Measurements from ENCODE around the gene CNN3. TPM values are rescaled to one million over a fixed set of nuclear protein-coding genes. Genes with fewer than 3 reads are reported as not detected.

Gene CNN3
- total and polyA plus RNA-seq, 12 donors, result 28.0 to 108 (median 62.5) TPM

DNA sequence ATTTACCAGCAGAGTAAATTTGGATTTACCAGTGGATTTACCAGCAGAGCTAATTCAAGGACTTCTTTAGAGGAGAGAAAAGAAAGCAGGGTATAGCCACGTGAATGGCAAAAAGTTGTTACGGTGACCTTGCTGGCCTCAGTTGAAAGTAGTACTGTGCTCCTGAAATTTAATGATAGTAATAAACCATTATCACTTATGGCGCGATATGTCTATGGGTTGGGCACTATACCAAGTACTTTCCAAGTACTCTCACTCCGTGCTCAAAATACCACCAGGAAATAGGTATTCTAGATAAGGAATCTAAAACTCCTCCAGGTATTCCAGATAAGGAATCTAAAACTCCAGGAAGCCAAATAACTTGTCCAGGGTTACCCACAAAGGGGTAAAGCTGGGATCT is 70.9 kb downstream of the CNN3 start:
- intact Hi-C loops (cut with DNase I), result loop anchor here in 5 of 10 donors (5.0 to 10.0 kb wide), 3 partner anchors 69 to 379 kb away; partner anchors contain the start of genes CNN3 (in 3 of the 5) and RWDD3 (in 2 of the 5)
- no peak overlapping the region for H3K4me3 ChIP-seq
- 71 to 86% methylated on average over 5 of the region's 5 CpGs for WGBS, 2 donors
- no peaks in the 10 kb centered on the region for H3K9me3 ChIP-seq
- H3K27ac ChIP-seq, result no peak overlapping the region
- no peaks in the 10 kb centered on the region for H3K36me3 ChIP-seq
- no peaks in the 10 kb centered on the region for H3K27me3 ChIP-seq
- ATAC-seq (no peak), DNase-seq (no peak)
- TF ChIP-seq, protein P1, sequence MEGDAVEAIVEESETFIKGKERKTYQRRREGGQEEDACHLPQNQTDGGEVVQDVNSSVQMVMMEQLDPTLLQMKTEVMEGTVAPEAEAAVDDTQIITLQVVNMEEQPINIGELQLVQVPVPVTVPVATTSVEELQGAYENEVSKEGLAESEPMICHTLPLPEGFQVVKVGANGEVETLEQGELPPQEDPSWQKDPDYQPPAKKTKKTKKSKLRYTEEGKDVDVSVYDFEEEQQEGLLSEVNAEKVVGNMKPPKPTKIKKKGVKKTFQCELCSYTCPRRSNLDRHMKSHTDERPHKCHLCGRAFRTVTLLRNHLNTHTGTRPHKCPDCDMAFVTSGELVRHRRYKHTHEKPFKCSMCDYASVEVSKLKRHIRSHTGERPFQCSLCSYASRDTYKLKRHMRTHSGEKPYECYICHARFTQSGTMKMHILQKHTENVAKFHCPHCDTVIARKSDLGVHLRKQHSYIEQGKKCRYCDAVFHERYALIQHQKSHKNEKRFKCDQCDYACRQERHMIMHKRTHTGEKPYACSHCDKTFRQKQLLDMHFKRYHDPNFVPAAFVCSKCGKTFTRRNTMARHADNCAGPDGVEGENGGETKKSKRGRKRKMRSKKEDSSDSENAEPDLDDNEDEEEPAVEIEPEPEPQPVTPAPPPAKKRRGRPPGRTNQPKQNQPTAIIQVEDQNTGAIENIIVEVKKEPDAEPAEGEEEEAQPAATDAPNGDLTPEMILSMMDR (IDR thresholded peaks at IDR 0.05), result no peak
- peaks cover 0 to 53% (median 15%) of the 10 kb centered on the region in 9 donors for H3K4me1 ChIP-seq

DNA sequence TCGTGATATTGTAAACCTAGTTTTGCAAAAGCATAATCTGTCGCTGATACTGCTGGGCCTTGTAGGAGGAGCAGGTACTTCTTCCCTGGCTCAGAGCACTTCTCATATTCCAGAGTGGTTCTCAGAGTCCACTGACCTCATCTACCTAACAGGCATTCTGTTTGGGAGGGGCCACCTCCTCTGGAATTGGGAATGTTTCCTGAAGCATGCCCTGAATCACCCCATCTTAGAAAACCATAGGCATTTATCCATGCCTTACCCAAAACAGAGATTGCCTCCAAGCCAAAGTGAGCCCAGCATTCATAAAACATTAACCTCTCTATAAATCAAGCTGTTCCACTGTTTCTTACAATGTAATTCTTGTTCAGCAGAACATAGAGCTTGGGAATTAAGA is 71.6 kb downstream of the CNN3 start:
- TF ChIP-seq, protein P1 (IDR thresholded peaks at IDR 0.05), result no peak
- H3K27me3 ChIP-seq, result no peaks in the 10 kb centered on the region
- ATAC-seq, result peak in 1 of 8 donors; percentile 6
- no peaks in the 10 kb centered on the region for H3K36me3 ChIP-seq
- intact Hi-C loops (cut with DNase I), result loop anchor here in 9 of 10 donors (2.0 to 10.0 kb wide), 6 partner anchors 69 to 379 kb away; partner anchors contain the start of genes CNN3 (in 4 of the 9) and RWDD3 (in 2 of the 9)
- peak overlapping the region in 8 of 10 donors; percentile 56 to 81 (median 76) for H3K27ac ChIP-seq
- peak overlapping the region in 1 of 10 donors; percentile 53 for H3K4me3 ChIP-seq
- DNase-seq, result no peak
- H3K4me1 ChIP-seq, result peaks cover 0 to 50% (median 15%) of the 10 kb centered on the region in 9 donors
- 64 to 72% methylated on average over 2 of the region's 2 CpGs for WGBS, 2 donors
- no peaks in the 10 kb centered on the region for H3K9me3 ChIP-seq

DNA sequence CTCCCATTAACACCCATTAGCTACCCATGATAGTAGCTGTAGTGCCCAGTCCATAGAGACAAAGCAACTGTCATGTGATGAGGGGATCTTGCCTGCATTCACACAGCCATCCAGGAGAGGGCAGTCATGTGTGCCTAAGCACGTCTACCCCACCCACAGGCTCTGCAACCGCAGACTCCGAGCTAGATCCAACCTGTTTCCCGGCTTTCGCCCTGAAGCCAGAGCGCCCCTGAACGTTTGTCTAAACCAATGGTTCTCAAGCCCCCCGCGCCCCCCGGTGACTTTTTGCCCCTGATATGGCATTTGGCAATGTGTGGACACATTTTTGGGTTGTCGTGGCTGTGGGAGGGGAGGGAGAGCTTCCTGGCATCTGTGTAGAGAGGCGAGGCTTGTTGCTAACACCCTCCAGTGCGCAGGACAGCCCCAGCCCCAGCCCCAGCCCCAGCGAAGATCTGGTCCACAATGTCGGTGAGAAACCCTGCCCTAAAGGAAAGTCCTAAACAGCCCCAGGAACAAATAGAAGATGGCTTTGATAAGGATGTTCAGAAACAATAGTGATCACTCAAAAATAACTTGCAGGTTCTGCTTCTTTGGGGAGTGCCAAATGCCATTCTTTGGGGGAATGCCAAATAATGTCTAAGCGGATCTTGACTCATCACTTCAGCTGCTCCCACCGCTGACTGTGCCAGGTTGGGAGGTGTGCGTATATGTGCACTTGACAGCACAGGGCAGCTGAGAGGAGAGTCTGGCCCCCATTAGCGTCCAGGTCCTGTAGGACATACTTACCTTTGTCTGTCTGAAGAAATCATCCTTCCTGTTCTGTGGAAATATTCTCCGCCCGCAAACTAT is 72.2 kb downstream of the CNN3 start:
- Histone ChIP-seq H3K27ac (peak overlapping the region; percentile 14 to 81 (median 74)), H3K36me3 (no peaks in the 10 kb centered on the region), H3K9me3 (no peaks in the 10 kb centered on the region), H3K4me1 (peaks cover 0 to 45% (median 15%) of the 10 kb centered on the region in 9 donors), H3K4me3 (peak overlapping the region in 9 of 10 donors; percentile 18 to 56 (median 50)), H3K27me3 (no peaks in the 10 kb centered on the region)
- intact Hi-C loops (cut with DNase I), result loop anchor here (1.0 to 10.0 kb wide), 11 partner anchors 43 to 380 kb away; partner anchors contain the start of genes CNN3 (in 4 of the 10) and RWDD3 (in 3 of the 10)
- ATAC-seq, result peak; percentile 93 to 97 (median 95)
- peak; percentile 80 to 91 for DNase-seq
- TF ChIP-seq, protein P1 (IDR thresholded peaks at IDR 0.05), result peak; percentile 81 to 98 (median 93)
- 14 to 16% methylated on average over 20 to 21 of the region's 21 CpGs for WGBS, 2 donors

DNA sequence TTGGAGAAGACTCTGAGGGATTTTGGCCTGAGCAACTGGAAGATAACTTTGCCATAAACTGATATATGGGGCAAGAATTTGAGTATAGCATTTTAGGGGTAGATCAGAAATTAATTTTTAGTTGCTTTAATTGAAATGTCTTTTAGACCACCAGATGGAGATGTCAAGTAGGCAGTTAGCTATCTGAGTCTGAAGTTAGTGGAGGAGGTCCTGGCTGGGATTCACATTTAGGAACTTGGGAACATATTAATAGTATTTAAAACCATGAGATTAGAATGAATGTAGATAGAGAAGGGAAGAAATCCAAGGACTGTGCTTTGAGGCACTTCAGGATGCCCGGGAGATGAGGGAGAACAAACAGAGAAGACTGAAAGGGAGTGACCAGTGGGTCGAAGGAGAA is 74.1 kb downstream of the CNN3 start:
- Histone ChIP-seq H3K27ac (no peak overlapping the region), H3K27me3 (no peaks in the 10 kb centered on the region), H3K9me3 (no peaks in the 10 kb centered on the region), H3K4me3 (no peak overlapping the region), H3K36me3 (no peaks in the 10 kb centered on the region), H3K4me1 (peaks cover 0 to 50% (median 15%) of the 10 kb centered on the region in 9 donors)
- DNase-seq (no peak), ATAC-seq (no peak)
- intact Hi-C loops (cut with DNase I), result loop anchor here in 5 of 10 donors (5.0 to 10.0 kb wide), 6 partner anchors 45 to 382 kb away; partner anchors contain the start of genes RWDD3 (in 3 of the 5) and CNN3 (in 1 of the 5)
- TF ChIP-seq, protein P1 (IDR thresholded peaks at IDR 0.05), result peak in 4 of 9 donors; percentile 15 to 33 (median 29)
- 28 to 38% methylated on average over 2 of the region's 2 CpGs for WGBS, 2 donors
